Neural progenitor cell (in vitro differentiated cells): ENCODE measurements around the gene ANKMY1.

Source experiments
- CTCF ChIP-seq: fragments of 200-600 bp; sonication (generic); IDR thresholded peaks from 2 replicates; pipeline ENCODE4 v1.5.1; 2017; ENCODE audit warnings: antibody characterized with exemption, mild to moderate bottlenecking
- EZH2 ChIP-seq: fragments of 200-600 bp; sonication (generic); IDR thresholded peaks from 2 replicates; pipeline ENCODE4 v1.6.1; 2017; ENCODE audit warnings: antibody characterized with exemption, mild to moderate bottlenecking, moderate library complexity
- EZH2phosphoT487 ChIP-seq: fragments of 200-600 bp; sonication (generic); IDR thresholded peaks from 2 replicates; pipeline ENCODE4 v1.6.1; 2017; ENCODE audit warnings: antibody characterized with exemption

- TF ChIP-seq CTCF (no peak), EZH2phosphoT487 (no peak), EZH2 (no peak)
These were observed 99.5 kb downstream of the ANKMY1 start for GRCh38 chr2:240458044-240458899.
